Stimulated activated effector memory CD8-positive, alpha-beta T cell treated with anti-CD3 and anti-CD28 coated beads, Interleukin-12 subunit alpha, Interleukin-12 subunit beta, amount 100 ng/mL, for 72 hours (primary cell): ENCODE measurements around the gene GPRASP3.

ENCODE experiments used
- ATAC-seq: fragments of 150-1000 bp; cut with Tn5 transposase; 2 replicates; pipeline ENCODE4 v1.10.0; 2021
- DNase-seq, 2 donors: peaks; one replicate each; pipeline ENCODE4 v3.0.0; 2021 to 2022; ENCODE audit warnings: low spot score in 2 of 2
- H3K27ac Mint-ChIP-seq: one replicate; pipeline ENCODE4 v1.8.0; 2022; ENCODE audit warnings: mild to moderate bottlenecking, mixed read lengths
- H3K36me3 Mint-ChIP-seq: one replicate; pipeline ENCODE4 v1.8.0; 2022; ENCODE audit warnings: mild to moderate bottlenecking, mixed read lengths
- H3K4me1 Mint-ChIP-seq: one replicate; pipeline ENCODE4 v1.8.0; 2022; ENCODE audit warnings: mixed read lengths
- H3K4me3 Mint-ChIP-seq: one replicate; pipeline ENCODE4 v1.8.0; 2022; ENCODE audit warnings: mild to moderate bottlenecking, mixed read lengths
- H3K9me3 Mint-ChIP-seq: one replicate; pipeline ENCODE4 v1.8.0; 2022; ENCODE audit warnings: mixed read lengths

Gene GPRASP3

GRCh38 chrX:102723456-102723855 is 2.9 kb downstream of the GPRASP3 start:
- H3K36me3 Mint-ChIP-seq = no peaks in the 10 kb centered on the region
- peaks cover 6% of the 10 kb centered on the region for H3K4me1 Mint-ChIP-seq
- ATAC-seq (no peak), DNase-seq (no peak)
- H3K4me3 Mint-ChIP-seq = no peak overlapping the region
- H3K9me3 Mint-ChIP-seq = no peaks in the 10 kb centered on the region
- no peak overlapping the region for H3K27ac Mint-ChIP-seq

GRCh38 chrX:102727761-102728160 is 7.2 kb downstream of the GPRASP3 start:
- no peak for DNase-seq
- no peak for ATAC-seq
- no peaks in the 10 kb centered on the region for H3K36me3 Mint-ChIP-seq
- no peaks in the 10 kb centered on the region for H3K4me1 Mint-ChIP-seq
- H3K9me3 Mint-ChIP-seq = no peaks in the 10 kb centered on the region
- no peak overlapping the region for H3K27ac Mint-ChIP-seq
- H3K4me3 Mint-ChIP-seq = no peak overlapping the region

DNA sequence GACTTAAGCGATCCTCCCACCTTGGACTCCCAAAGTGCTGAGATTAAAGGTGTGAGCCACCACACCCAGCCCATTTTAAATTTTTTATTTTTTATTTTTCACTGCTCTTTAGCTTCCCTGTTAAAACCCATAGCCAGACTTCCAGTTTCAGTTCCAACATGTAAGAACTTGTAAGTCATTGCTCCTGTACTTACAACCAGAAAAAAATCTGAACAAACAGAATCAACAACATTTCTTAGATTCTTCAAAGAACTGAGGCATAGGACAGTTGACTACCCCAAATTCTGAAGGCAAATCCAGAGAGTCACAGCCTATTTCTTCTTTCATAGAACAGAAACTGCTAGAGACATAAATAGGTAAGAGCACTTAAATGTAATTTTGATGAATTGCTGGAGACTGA is 8.1 kb downstream of the GPRASP3 start:
- ATAC-seq (no peak), DNase-seq (no peak)
- Mint-ChIP-seq H3K36me3 (no peaks in the 10 kb centered on the region), H3K4me3 (no peak overlapping the region), H3K27ac (no peak overlapping the region), H3K9me3 (no peaks in the 10 kb centered on the region), H3K4me1 (no peaks in the 10 kb centered on the region)

GRCh38 chrX:102739657-102740056 is 19.1 kb downstream of the GPRASP3 start:
- H3K36me3 Mint-ChIP-seq = no peaks in the 10 kb centered on the region
- H3K4me1 Mint-ChIP-seq = peaks cover 3% of the 10 kb centered on the region
- no peak for ATAC-seq
- DNase-seq = no peak
- no peak overlapping the region for H3K27ac Mint-ChIP-seq
- H3K4me3 Mint-ChIP-seq = no peak overlapping the region
- no peaks in the 10 kb centered on the region for H3K9me3 Mint-ChIP-seq

GRCh38 chrX:102744307-102744706 is 23.8 kb downstream of the GPRASP3 start:
- no peak for DNase-seq
- peak; percentile 79 for ATAC-seq
- no peak overlapping the region for H3K27ac Mint-ChIP-seq
- H3K9me3 Mint-ChIP-seq = no peaks in the 10 kb centered on the region
- no peak overlapping the region for H3K4me3 Mint-ChIP-seq
- H3K4me1 Mint-ChIP-seq = peaks cover 5% of the 10 kb centered on the region
- H3K36me3 Mint-ChIP-seq = no peaks in the 10 kb centered on the region

GRCh38 chrX:102745513-102745856 is 24.9 kb downstream of the GPRASP3 start:
- ATAC-seq (no peak), DNase-seq (no peak)
- Mint-ChIP-seq H3K27ac (no peak overlapping the region), H3K4me3 (peak overlapping the region; percentile 71), H3K9me3 (no peaks in the 10 kb centered on the region), H3K4me1 (peaks cover 5% of the 10 kb centered on the region), H3K36me3 (no peaks in the 10 kb centered on the region)

- no peaks in the 10 kb centered on the region for H3K36me3 Mint-ChIP-seq
- H3K4me3 Mint-ChIP-seq = peak overlapping the region; percentile 71
- H3K27ac Mint-ChIP-seq = no peak overlapping the region
- no peak for DNase-seq
- no peaks in the 10 kb centered on the region for H3K9me3 Mint-ChIP-seq
- H3K4me1 Mint-ChIP-seq = peaks cover 5% of the 10 kb centered on the region
- peak; percentile 50 for ATAC-seq
Measured at GRCh38 chrX:102745857-102746584, 25.5 kb downstream of the GPRASP3 start.

DNA sequence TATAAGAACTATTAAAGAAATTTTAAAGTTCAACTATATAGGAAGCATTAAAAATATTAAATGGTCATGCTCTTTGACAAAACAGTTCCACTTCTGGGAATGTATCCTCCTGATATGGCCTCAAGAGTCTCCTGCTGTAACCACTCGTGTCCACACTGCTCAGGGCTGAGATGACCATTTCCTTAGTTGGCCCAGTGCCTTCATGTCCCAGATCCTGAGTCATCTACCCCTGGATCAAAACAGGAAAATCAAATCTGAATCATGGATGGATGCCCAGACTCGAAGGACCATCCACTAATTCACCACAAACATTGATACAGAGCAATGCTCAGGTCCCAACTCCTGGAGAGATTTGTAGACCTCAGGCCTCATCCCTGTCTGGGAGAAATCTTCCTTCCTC is 44.7 kb downstream of the GPRASP3 start:
- Mint-ChIP-seq H3K27ac (no peak overlapping the region), H3K9me3 (no peaks in the 10 kb centered on the region), H3K4me1 (peaks cover 11% of the 10 kb centered on the region), H3K36me3 (peaks cover 8% of the 10 kb centered on the region), H3K4me3 (no peak overlapping the region)
- DNase-seq = no peak
- ATAC-seq = no peak

GRCh38 chrX:102765809-102766208 is 45.3 kb downstream of the GPRASP3 start:
- Mint-ChIP-seq H3K4me1 (peaks cover 12% of the 10 kb centered on the region), H3K36me3 (peaks cover 8% of the 10 kb centered on the region), H3K27ac (no peak overlapping the region), H3K9me3 (no peaks in the 10 kb centered on the region), H3K4me3 (no peak overlapping the region)
- DNase-seq (no peak), ATAC-seq (no peak)

GRCh38 chrX:102767287-102767686 is 46.7 kb downstream of the GPRASP3 start:
- Mint-ChIP-seq H3K36me3 (peaks cover 8% of the 10 kb centered on the region), H3K4me1 (peaks cover 17% of the 10 kb centered on the region), H3K9me3 (no peaks in the 10 kb centered on the region), H3K4me3 (no peak overlapping the region), H3K27ac (no peak overlapping the region)
- ATAC-seq = peak; percentile 83
- DNase-seq = no peak

DNA sequence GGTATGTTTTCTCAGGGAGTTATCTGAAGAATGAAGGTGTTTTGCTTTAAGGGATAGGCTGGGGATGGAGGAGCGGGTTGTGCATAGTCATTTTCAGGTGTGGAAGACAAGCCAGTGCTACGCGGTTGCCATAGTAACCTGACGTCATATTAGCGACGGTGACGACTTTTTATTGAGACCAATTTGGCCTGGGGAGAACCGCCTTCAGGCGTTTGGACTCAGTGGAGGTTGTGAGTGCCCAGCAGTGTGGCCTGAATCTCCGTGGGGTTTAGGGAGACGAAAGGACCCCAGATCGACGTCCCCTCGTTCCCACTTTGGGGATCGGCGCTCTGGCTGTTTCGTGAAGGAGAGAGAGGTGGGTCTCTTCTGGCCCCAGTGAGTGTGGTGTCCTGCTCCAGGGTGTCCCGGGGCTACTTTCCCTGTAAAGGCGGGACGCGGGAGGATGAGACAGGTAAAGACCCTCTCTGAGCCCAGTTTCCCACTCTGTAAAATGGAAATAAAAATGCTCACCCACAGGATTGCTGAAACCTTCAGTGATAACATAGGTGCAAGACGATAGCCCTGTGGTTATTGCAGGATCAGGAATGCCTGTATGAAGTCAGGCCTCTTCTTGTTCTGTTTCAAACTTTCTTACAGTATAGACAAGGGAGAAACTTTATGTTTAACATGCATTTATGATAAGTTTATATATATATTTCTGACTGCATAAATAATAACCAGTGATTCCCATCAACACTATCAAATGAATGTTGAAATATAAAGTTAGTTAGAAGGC is 48.6 kb downstream of the GPRASP3 start:
- Mint-ChIP-seq H3K4me3 (peak overlapping the region; percentile 94), H3K27ac (peak overlapping the region; percentile 99), H3K4me1 (peaks cover 17% of the 10 kb centered on the region), H3K36me3 (peaks cover 8% of the 10 kb centered on the region), H3K9me3 (no peaks in the 10 kb centered on the region)
- peak; percentile 94 for ATAC-seq
- DNase-seq = peak; percentile 59 to 86
